ENCODE results near the gene ARMC7. TPM values are rescaled to one million over a fixed set of nuclear protein-coding genes. Genes with fewer than 3 reads are reported as not detected.

The ARMC7 gene
- total RNA-seq, 2 donors from 2014 or later = 20.0 to 26.6 TPM

DNA sequence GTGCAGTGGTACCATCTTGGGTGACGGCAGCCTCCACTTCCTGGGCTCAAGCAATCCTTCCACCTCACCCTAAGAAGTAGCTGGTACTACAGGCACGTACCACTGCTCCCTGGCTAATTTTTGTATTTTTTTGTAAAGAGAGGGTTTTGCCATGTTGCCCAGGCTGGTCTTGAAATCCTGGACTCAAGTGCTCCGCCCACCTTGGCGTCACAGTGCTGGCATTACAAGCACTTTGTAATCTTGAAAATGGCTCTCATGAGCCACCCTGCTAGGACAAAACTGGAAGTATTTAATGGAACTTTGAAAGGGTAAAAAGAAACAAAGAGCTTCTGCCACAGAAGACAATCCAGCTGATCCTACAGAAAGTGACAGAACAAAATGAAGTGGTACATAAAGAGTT is 63.8 kb downstream of the ARMC7 start:
- Mint-ChIP-seq H3K9me3 (no peaks in the 10 kb centered on the region), H3K4me3 (no peak overlapping the region), H3K36me3 (ENCODE audit: low read depth) (peaks cover 59% of the 10 kb centered on the region), H3K4me1 (peaks cover 2% of the 10 kb centered on the region), H3K27me3 (ENCODE audit: insufficient read depth) (no peaks in the 10 kb centered on the region), H3K27ac (no peak overlapping the region)
- H3K4me3 ChIP-seq (ENCODE audit: low read length) = no peak overlapping the region
- no peak for DNase-seq
- TF ChIP-seq, protein P1, sequence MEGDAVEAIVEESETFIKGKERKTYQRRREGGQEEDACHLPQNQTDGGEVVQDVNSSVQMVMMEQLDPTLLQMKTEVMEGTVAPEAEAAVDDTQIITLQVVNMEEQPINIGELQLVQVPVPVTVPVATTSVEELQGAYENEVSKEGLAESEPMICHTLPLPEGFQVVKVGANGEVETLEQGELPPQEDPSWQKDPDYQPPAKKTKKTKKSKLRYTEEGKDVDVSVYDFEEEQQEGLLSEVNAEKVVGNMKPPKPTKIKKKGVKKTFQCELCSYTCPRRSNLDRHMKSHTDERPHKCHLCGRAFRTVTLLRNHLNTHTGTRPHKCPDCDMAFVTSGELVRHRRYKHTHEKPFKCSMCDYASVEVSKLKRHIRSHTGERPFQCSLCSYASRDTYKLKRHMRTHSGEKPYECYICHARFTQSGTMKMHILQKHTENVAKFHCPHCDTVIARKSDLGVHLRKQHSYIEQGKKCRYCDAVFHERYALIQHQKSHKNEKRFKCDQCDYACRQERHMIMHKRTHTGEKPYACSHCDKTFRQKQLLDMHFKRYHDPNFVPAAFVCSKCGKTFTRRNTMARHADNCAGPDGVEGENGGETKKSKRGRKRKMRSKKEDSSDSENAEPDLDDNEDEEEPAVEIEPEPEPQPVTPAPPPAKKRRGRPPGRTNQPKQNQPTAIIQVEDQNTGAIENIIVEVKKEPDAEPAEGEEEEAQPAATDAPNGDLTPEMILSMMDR (conservative IDR thresholded peaks at IDR 0.05) = no peak
- peaks cover 93% of the 10 kb centered on the region for H3K36me3 ChIP-seq (ENCODE audit: control insufficient read depth, insufficient read depth, low read length)
- no peaks in the 10 kb centered on the region for H3K9me3 ChIP-seq (ENCODE audit: control insufficient read depth, low read length)
- H3K4me1 ChIP-seq (ENCODE audit: control insufficient read depth, insufficient read depth, low read length) = peaks cover 3% of the 10 kb centered on the region
- H3K9ac ChIP-seq (ENCODE audit: extremely low read depth, low read length, poor library complexity, severe bottlenecking) = no peak overlapping the region
- no peaks in the 10 kb centered on the region for H3K27me3 ChIP-seq (ENCODE audit: control insufficient read depth, insufficient read depth, low read length, poor library complexity, severe bottlenecking)
- no peak overlapping the region for H3K27ac ChIP-seq (ENCODE audit: low read depth, low read length)
- WGBS, 2 experiments (ENCODE audit: insufficient coverage in 1 of 2, insufficient read length in 1 of 2) = 90 to 95% methylated on average over 3 to 4 of the region's 4 CpGs

DNA sequence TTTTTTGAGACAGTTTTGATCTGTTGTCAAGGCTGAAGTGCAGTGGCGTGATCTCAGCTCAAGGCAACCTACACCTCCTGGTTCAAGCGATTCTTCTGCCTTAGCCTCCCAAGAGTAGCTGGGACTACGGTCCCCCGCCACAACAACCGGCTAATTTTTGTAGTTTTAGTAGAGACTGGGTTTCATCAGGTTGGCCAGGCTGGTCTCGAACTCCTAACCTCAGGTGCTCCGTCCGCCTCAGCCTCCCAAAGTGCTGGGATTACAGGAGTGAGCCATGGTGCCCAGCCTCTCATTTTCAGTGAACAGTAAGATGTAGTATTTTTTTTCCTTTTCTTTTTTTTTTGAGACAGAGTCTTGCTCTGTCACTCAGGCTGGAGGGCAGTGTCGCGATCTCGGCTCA is 65.2 kb downstream of the ARMC7 start:
- peaks cover 96% of the 10 kb centered on the region for H3K36me3 ChIP-seq (ENCODE audit: control insufficient read depth, insufficient read depth, low read length)
- H3K4me3 Mint-ChIP-seq = no peak overlapping the region
- H3K4me1 ChIP-seq (ENCODE audit: control insufficient read depth, insufficient read depth, low read length) = peaks cover 3% of the 10 kb centered on the region
- 96 to 97% methylated on average over 8 to 11 of the region's 11 CpGs for WGBS, 2 experiments (ENCODE audit: insufficient coverage in 1 of 2, insufficient read length in 1 of 2)
- no peak overlapping the region for H3K4me3 ChIP-seq (ENCODE audit: low read length)
- no peaks in the 10 kb centered on the region for H3K27me3 ChIP-seq (ENCODE audit: control insufficient read depth, insufficient read depth, low read length, poor library complexity, severe bottlenecking)
- TF ChIP-seq, protein P1 (conservative IDR thresholded peaks at IDR 0.05) = no peak
- H3K4me1 Mint-ChIP-seq = peaks cover 2% of the 10 kb centered on the region
- H3K9ac ChIP-seq (ENCODE audit: extremely low read depth, low read length, poor library complexity, severe bottlenecking) = no peak overlapping the region
- H3K36me3 Mint-ChIP-seq (ENCODE audit: low read depth) = peaks cover 69% of the 10 kb centered on the region
- no peaks in the 10 kb centered on the region for H3K27me3 Mint-ChIP-seq (ENCODE audit: insufficient read depth)
- no peaks in the 10 kb centered on the region for H3K9me3 ChIP-seq (ENCODE audit: control insufficient read depth, low read length)
- H3K9me3 Mint-ChIP-seq = no peaks in the 10 kb centered on the region
- DNase-seq = no peak
- H3K27ac ChIP-seq (ENCODE audit: low read depth, low read length) = no peak overlapping the region
- no peak overlapping the region for H3K27ac Mint-ChIP-seq

GRCh38 chr17:75176625-75177024 is 66.9 kb downstream of the ARMC7 start:
- 94 to 100% methylated on average over 5 of the region's 5 CpGs for WGBS, 2 experiments (ENCODE audit: insufficient coverage in 1 of 2, insufficient read length in 1 of 2)
- peaks cover 73% of the 10 kb centered on the region for H3K36me3 Mint-ChIP-seq (ENCODE audit: low read depth)

More at GRCh38 chr17:75176625-75177024, 66.9 kb downstream of the ARMC7 start:
- Histone ChIP-seq H3K9ac (ENCODE audit: extremely low read depth, low read length, poor library complexity, severe bottlenecking) (no peak overlapping the region), H3K4me1 (ENCODE audit: control insufficient read depth, insufficient read depth, low read length) (peaks cover 3% of the 10 kb centered on the region), H3K4me3 (ENCODE audit: low read length) (no peak overlapping the region), H3K27me3 (ENCODE audit: control insufficient read depth, insufficient read depth, low read length, poor library complexity, severe bottlenecking) (no peaks in the 10 kb centered on the region), H3K27ac (ENCODE audit: low read depth, low read length) (no peak overlapping the region), H3K36me3 (ENCODE audit: control insufficient read depth, insufficient read depth, low read length) (peaks cover 90% of the 10 kb centered on the region), H3K9me3 (ENCODE audit: control insufficient read depth, low read length) (no peaks in the 10 kb centered on the region)
- H3K27ac Mint-ChIP-seq = peak overlapping the region; percentile 66
- DNase-seq = no peak
- no peak overlapping the region for H3K4me3 Mint-ChIP-seq
- no peaks in the 10 kb centered on the region for H3K9me3 Mint-ChIP-seq
- TF ChIP-seq, protein P1 (conservative IDR thresholded peaks at IDR 0.05) = no peak
- no peaks in the 10 kb centered on the region for H3K27me3 Mint-ChIP-seq (ENCODE audit: insufficient read depth)
- peaks cover 10% of the 10 kb centered on the region for H3K4me1 Mint-ChIP-seq
